Umbilical cord (tissue), 2 donors: ENCODE measurements around the gene RAB5B. TPM values are rescaled to one million over a fixed set of nuclear protein-coding genes. Genes with fewer than 3 reads are reported as not detected.
"Not testable (repeated sequence)": the region's sequence is repeated elsewhere in the genome, so short reads cannot be mapped to it uniquely, and the experiment has no call there.

ENCODE experiments used
- DNase-seq: peaks from one replicate; pipeline ENCODE4 v3.0.0-alpha.2; 2015; ENCODE audit warnings: low spot score
- total RNA-seq: library from RNA; depleted of rRNA; stranded (reverse); fragments of >200 nt; gene quantifications from one replicate; pipeline ENCODE4 v1.2.3, GENCODE V29; 2014; ENCODE audit warnings: low replicate concordance; ENCODE audit not compliant: insufficient read depth

RAB5B gene
- total RNA-seq, 1 donor from 2014 or later = 37.6 TPM

DNA sequence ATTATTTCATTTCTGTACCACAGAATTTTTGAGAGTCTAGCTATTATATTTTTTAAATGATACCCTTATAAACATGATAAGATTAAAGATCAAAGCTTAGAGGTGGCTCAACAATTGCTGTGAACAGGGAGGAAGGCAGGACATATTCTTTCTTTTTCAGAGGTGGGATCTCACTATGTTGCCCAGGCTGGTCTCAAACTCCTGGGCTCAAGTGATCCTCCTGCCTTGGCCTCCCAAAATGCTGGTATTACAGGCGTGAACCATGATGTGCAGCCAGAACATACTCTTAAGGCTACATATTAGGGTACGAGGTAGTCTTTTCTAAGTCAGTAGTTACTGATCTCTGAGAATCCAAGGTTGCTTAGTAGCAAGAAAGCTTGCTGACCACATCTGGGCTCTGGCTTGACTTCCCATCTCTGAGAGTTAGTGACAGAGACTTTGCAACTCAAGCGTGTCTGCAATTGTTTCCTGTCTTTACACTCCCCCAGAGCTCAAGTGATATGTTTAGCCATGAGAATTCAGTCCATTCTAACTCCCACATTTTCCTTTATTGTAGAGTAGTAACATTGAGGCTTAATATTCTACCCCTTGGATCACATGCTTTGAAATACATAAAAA, 8.6 kb downstream of the RAB5B start:
- DNase-seq = no peak

DNA sequence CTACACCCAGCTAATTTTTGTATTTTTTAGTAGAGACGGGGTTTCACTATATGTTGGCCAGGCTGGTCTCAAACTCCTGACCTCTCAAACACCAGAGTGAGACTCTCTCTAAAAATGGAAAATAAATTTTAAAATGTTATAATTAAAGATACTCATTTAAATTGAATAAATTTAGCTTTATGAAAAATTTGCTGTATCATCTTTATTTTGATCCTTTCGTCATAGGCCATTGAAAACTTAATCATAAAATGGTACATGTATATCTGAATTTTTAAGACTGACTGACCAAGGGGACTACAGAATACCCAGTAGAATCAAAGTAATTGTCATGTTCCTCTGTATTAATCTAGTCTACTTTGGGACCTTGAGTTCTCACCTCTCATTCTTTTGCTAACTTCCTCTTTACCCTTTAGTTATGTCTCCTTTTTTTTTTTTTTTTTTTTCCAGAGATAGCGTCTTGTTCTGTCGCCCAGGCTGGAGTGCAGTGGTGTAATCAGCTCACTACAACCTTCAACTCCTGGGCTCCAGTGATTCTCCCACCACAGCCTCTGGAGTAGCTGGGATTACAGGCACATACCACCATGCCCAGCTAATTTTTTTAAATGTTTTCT, 9.5 kb downstream of the RAB5B start:
- DNase-seq = no peak

- DNase-seq = no peak
Observed at GRCh38 chr12:55984861-55985260, 11.0 kb downstream of the RAB5B start.

DNA sequence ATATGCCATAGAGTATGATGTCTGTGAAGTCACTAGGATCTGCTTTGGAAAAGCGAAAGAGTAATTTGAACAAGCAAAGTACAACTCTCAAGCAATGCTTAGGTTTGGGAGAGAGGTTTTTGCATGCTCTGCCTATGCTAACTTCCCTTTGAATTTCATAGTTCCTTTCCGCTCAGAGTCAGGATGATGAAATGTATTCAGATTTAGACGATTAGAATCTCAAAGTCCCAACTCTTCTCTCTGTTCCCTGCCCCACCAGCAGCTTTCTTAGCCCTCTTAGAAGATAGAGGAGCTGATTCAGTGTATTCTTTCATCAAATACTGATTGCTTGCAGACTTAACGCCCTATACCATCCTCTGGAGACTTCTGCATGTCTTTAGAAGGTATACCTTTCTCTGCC, 11.5 kb downstream of the RAB5B start:
- DNase-seq = no peak

GRCh38 chr12:55985976-55986375, 12.1 kb downstream of the RAB5B start:
- DNase-seq = not testable (repeated sequence)

- no peak for DNase-seq
Observed at GRCh38 chr12:55991110-55991509, 17.2 kb downstream of the RAB5B start.

- DNase-seq = no peak
Observed at GRCh38 chr12:55993230-55993853, 19.5 kb downstream of the RAB5B start.

GRCh38 chr12:55995366-55995765, 21.5 kb downstream of the RAB5B start:
- no peak for DNase-seq

GRCh38 chr12:55996201-55996714, 22.4 kb downstream of the RAB5B start:
- DNase-seq = peak; percentile 77

DNA sequence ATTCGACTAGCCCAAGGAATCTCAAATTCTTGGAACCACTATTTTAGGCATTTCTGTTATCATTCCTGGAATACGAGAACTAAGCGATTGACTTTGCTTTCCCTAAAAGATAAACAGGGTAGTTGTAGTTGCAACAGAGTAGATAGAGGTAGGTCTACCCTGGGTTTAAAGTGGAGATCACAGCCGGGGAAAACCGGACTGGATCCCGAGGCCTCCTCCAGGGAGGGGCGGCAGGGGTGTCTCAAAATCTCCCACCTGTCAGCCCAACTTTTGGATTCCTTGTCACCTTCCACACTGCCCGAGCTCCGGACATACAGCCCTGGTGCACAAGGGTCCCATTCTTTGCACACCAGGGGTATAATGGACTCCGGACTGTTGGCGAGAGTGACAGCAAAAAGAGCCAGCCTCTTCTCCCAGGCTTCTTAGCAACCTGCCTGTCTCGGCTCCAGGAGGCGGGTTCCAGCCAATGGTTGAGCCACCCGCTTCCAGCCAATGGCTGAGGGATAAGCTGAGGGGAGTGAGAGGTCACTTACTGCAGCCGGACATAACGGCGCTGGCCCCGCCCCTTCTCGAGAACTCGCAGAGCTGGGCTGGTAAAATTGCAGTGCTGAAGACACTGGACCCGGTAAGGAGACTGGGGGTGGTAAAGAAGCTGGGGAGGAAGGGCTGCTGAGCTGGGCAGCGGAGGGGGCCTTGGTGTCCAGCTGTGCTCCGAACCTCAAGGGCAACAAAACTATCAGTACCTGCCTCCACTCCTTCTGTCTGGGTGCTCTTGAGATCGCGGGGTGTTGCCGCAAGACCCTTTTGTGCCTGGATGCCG, 23.0 kb downstream of the RAB5B start, which contains the start of gene SUOX:
Gene SUOX (plus strand): TSS at position 562 of the 820 bp plus-strand sequence. CDS start 4,946 bp downstream, outside the sequence.
- peak; percentile 99 for DNase-seq

DNA sequence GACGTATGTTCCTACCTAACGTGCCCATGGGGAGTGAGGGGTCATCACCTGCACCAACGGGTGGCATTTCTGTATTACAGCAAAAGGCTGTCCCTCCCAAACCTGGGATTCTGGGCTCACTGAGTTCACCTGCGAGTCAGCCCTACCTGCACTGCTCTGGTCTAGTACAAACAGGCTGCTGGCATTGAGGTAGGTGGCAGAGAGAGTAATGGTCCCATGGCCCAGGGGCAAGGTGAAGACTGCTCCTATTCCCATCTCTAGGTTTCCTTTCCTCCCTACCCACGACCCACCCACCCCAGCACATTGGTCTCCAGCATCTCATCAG, 23.6 kb downstream of the RAB5B start:
- no peak for DNase-seq

DNA sequence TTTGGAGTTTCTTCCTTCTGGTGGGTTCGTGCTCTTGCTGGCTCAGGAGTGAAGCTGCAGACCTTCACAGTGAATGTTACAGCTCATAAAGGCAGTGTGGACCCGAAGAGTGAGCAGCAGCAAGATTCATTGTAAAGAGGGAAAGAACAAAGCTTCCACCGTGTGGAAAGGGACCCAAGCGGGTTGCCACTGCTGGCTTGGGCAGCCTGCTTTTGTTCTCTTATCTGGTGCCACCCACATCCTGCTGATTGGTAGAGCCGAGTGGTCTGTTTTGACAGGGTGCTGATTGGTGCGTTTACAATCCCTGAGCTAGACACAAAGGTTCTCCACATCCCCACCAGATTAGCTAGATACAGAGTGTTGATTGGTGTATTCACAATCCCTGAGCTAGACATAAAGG, 25.6 kb downstream of the RAB5B start:
- not testable (repeated sequence) for DNase-seq

- not testable (repeated sequence) for DNase-seq
Observed at GRCh38 chr12:55999999-56000540, 26.2 kb downstream of the RAB5B start.

GRCh38 chr12:56001487-56002100, 27.7 kb downstream of the RAB5B start:
- no peak for DNase-seq

DNA sequence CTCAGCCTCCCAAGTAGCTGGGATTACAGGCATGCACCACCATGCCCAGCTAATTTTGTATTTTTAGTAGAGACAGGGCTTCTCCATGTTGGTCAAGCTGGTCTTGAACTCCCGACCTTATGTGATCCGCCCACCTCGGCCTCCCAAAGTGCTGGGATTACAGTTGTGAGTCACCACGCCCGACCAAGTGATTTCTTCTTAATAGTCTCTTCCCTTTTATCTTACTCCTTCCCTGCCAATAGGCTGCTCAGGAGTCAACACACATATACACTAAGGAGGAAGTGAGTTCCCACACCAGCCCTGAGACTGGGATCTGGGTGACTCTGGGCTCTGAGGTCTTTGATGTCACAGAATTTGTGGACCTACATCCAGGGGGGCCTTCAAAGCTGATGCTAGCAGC, 29.5 kb downstream of the RAB5B start:
- DNase-seq = not testable (repeated sequence)

GRCh38 chr12:56004211-56004610, 30.3 kb downstream of the RAB5B start:
- no peak for DNase-seq

- peak; percentile 59 for DNase-seq
Observed at GRCh38 chr12:56007564-56008559, 34.0 kb downstream of the RAB5B start.

GRCh38 chr12:56010111-56010570, 36.3 kb downstream of the RAB5B start:
- no peak for DNase-seq

- DNase-seq = peak; percentile 61
Observed at GRCh38 chr12:56011509-56012090, 37.7 kb downstream of the RAB5B start.
